Activated T-cell treated with anti-CD3 and anti-CD28 coated beads, Interleukin-2, amount 50 U/mL, for 72 hours (primary cell): ENCODE results near the gene TEX101. TPM values are rescaled to one million over a fixed set of nuclear protein-coding genes. Genes with fewer than 3 reads are reported as not detected.
A peak's percentile ranks its signal among the peaks of the same experiment; 100 is the strongest.
"Not testable (repeated sequence)": the region's sequence is repeated elsewhere in the genome, so short reads cannot be mapped to it uniquely, and the experiment has no call there.

Experiments used
- ATAC-seq, 2 donors: fragments of 150-1000 bp; cut with Tn5 transposase; replicated peaks in 1 of 2; 2 replicates each; pipeline ENCODE4 v1.10.0; 2021; ENCODE audit warnings: moderate library complexity in 2 of 2, mild to moderate bottlenecking in 1 of 2
- DNase-seq, 2 donors: peaks; one replicate each; pipeline ENCODE4 v3.0.0; 2021 to 2022; ENCODE audit warnings: mixed read lengths in 1 of 2
- H3K27ac Mint-ChIP-seq: one replicate; pipeline ENCODE4 v1.8.0; 2022; ENCODE audit warnings: mild to moderate bottlenecking, moderate library complexity, mixed read lengths
- H3K27me3 Mint-ChIP-seq: one replicate; pipeline ENCODE4 v1.8.0; 2022; ENCODE audit warnings: low read depth, mixed read lengths
- H3K36me3 Mint-ChIP-seq, 2 donors: one replicate each; pipeline ENCODE4 v1.8.0; 2022; ENCODE audit warnings: mixed read lengths in 2 of 2, mild to moderate bottlenecking in 1 of 2; ENCODE audit not compliant: insufficient read depth in 2 of 2
- H3K4me1 Mint-ChIP-seq: one replicate; pipeline ENCODE4 v1.8.0; 2022; ENCODE audit warnings: low read depth, mixed read lengths
- H3K4me3 Mint-ChIP-seq, 2 donors: one replicate each; pipeline ENCODE4 v1.8.0; 2022; ENCODE audit warnings: mild to moderate bottlenecking in 2 of 2, mixed read lengths in 2 of 2, moderate library complexity in 2 of 2
- H3K9me3 Mint-ChIP-seq, 2 donors: one replicate each; pipeline ENCODE4 v1.8.0; 2022; ENCODE audit warnings: mixed read lengths in 2 of 2
- total RNA-seq, 2 donors: library from RNA; stranded (reverse); gene quantifications; one replicate each; pipeline ENCODE4 v1.2.3, GENCODE V29; 2022

The TEX101 gene
- total RNA-seq, 2 donors from 2014 or later, result not detected

DNA sequence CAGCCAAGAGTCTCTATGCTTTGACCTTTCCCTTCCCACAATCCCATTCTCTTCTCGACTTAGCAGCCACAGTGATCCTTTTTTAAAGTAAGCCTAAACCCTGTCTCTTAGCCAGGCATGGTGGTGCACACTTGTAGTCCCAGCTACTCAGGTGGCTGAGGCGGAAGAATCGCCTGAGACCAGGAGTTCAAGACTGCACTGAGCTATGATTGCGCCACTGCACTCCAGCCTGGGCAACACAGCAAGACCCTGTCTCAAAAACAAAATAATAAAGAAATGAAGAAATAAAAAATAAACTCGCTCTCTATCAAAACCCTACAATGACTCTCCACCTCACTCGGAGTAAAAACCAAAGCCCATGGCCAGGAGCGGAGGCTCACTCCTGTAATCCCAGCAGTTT lies 14.7 kb downstream of the TEX101 start:
- H3K4me1 Mint-ChIP-seq, result peaks cover 20% of the 10 kb centered on the region
- no peaks in the 10 kb centered on the region for H3K27me3 Mint-ChIP-seq
- no peak overlapping the region for H3K27ac Mint-ChIP-seq
- H3K36me3 Mint-ChIP-seq, result no peaks in the 10 kb centered on the region
- no peak for ATAC-seq
- no peaks in the 10 kb centered on the region for H3K9me3 Mint-ChIP-seq
- no peak for DNase-seq
- no peak overlapping the region for H3K4me3 Mint-ChIP-seq

DNA sequence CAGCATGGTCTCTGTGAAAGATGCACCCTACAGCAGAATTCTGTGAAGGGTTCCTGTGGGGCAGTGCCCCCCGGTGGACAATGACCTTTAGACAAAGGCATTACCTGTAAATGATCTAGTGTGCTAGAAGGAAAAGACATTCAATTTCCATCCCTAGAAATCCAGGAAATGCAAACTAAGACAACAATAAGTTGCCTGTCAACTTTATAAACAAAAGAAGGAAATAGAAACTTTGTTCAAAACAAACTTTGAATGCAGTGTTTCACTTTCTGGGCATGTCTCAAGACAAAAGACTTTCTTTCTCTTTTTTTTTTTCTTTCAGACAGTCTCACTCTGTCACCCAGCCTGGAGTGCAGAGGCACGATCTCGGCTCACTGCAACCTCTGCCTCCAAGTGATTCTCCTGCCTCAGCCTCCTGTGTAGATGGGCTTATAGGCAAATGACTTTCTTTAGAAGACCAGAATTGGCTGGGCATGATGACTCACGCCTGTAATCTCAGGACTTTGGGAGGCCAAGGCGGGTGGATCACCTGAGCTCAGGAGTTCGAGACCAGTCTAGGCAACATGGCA lies 15.5 kb downstream of the TEX101 start:
- Mint-ChIP-seq H3K27me3 (no peaks in the 10 kb centered on the region), H3K4me1 (peaks cover 20% of the 10 kb centered on the region), H3K27ac (no peak overlapping the region), H3K9me3 (no peaks in the 10 kb centered on the region), H3K36me3 (no peaks in the 10 kb centered on the region), H3K4me3 (no peak overlapping the region)
- DNase-seq (no peak), ATAC-seq (no peak)

DNA sequence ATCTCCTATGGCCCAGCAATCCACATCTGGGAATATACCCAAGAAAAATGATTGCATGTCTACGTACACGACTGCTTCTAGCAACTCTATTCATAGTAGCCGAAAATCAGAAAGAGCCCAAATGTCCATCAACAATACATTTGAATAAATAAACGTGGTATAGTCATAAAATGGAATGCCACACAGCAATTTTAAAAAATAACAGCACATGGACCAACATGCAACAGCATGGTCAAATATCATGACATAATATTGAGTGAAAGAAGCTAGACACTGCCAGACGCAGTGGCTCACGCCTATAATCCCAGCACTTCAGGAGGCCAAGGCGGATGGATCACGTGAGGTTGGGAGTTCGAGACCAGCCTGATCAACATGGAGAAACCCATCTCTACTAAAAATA lies 16.3 kb downstream of the TEX101 start:
- peaks cover 20% of the 10 kb centered on the region for H3K4me1 Mint-ChIP-seq
- no peaks in the 10 kb centered on the region for H3K27me3 Mint-ChIP-seq
- no peak for ATAC-seq
- H3K4me3 Mint-ChIP-seq, result no peak overlapping the region
- no peaks in the 10 kb centered on the region for H3K9me3 Mint-ChIP-seq
- DNase-seq, result no peak
- H3K36me3 Mint-ChIP-seq, result no peaks in the 10 kb centered on the region
- no peak overlapping the region for H3K27ac Mint-ChIP-seq

GRCh38 chr19:43433358-43433673 lies 18.6 kb downstream of the TEX101 start:
- ATAC-seq (no peak), DNase-seq (no peak)
- Mint-ChIP-seq H3K27ac (no peak overlapping the region), H3K4me1 (peaks cover 35% of the 10 kb centered on the region), H3K4me3 (no peak overlapping the region), H3K9me3 (no peaks in the 10 kb centered on the region), H3K36me3 (no peaks in the 10 kb centered on the region), H3K27me3 (no peaks in the 10 kb centered on the region)

DNA sequence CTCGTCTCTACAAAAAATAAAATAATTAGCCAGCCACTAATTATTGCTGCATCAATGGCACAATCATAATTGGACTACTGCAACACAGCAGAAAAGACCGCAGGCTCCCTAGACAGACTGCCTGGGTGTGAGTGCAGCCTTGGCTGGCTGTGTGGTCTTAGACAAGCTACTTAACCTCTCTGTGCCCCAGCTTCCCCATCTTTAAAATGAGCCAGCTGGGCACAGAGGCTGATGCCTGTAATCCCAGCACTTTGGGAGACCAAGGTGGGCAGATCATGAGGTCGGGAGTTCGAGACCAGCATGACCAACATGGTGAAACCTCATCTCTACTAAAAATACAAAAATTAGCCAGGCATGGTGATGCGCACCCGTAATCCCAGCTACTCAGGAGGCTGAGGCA lies 19.0 kb downstream of the TEX101 start:
- ATAC-seq (no peak), DNase-seq (no peak)
- Mint-ChIP-seq H3K9me3 (no peaks in the 10 kb centered on the region), H3K4me1 (peaks cover 39% of the 10 kb centered on the region), H3K36me3 (no peaks in the 10 kb centered on the region), H3K4me3 (no peak overlapping the region), H3K27me3 (no peaks in the 10 kb centered on the region), H3K27ac (no peak overlapping the region)

GRCh38 chr19:43435775-43436174 lies 21.1 kb downstream of the TEX101 start:
- H3K27ac Mint-ChIP-seq, result no peak overlapping the region
- DNase-seq, result no peak
- no peak for ATAC-seq
- peaks cover 39% of the 10 kb centered on the region for H3K4me1 Mint-ChIP-seq
- peaks cover 2 to 5% of the 10 kb centered on the region in 2 donors for H3K36me3 Mint-ChIP-seq
- H3K27me3 Mint-ChIP-seq, result no peaks in the 10 kb centered on the region
- H3K4me3 Mint-ChIP-seq, result no peak overlapping the region
- peaks cover 0 to 3% of the 10 kb centered on the region in 2 donors for H3K9me3 Mint-ChIP-seq

GRCh38 chr19:43437284-43437683 lies 22.6 kb downstream of the TEX101 start:
- H3K27ac Mint-ChIP-seq, DNase-seq: not testable (repeated sequence)
- peaks cover 35% of the 10 kb centered on the region for H3K4me1 Mint-ChIP-seq

GRCh38 chr19:43437712-43438111 lies 23.0 kb downstream of the TEX101 start:
- peaks cover 33% of the 10 kb centered on the region for H3K4me1 Mint-ChIP-seq

More at GRCh38 chr19:43437284-43437683, 22.6 kb downstream of the TEX101 start:
- H3K36me3 Mint-ChIP-seq, ATAC-seq, H3K9me3 Mint-ChIP-seq, H3K27me3 Mint-ChIP-seq: not testable (repeated sequence)
- H3K4me3 Mint-ChIP-seq, result peak overlapping the region in 1 of 2 donors; percentile 42

DNA sequence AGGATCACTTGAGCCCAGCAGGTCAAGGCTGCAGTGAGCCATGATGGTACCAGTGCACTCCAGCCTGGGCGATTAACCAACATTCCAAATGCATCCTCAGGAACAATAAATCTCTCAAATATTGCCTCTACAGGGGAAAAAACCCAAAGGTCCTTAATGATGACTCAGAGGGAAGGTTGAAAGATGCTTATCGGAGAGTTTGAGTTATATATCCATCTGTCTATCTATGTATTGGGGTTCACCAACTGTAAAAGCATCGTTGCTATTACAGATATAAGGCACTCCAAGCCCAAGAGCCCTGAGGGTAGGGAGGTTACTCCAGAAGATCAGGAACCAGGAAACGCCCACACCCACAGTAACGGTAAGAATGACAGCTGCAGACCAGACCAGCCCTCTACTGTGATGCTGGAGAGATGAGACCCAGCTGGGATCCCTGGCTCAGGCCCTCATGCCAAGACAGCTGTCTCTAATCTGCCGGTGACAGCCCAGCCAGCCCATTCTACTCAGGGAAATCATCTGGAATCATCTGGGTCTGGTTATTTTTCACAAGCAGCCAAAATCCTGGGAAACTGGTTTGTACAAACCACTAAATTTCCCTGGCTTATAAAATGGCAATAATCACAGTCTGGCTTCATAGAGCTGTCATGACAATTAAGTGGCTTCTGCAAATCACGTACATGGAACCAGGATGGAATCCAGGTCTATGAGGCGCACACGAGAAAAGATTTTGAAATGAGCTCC lies 23.8 kb downstream of the TEX101 start:
- Mint-ChIP-seq H3K36me3 (peaks cover 2 to 5% of the 10 kb centered on the region in 2 donors), H3K4me1 (peaks cover 32% of the 10 kb centered on the region), H3K27ac (peak overlapping the region; percentile 54), H3K4me3 (peak overlapping the region; percentile 39 to 62), H3K27me3 (no peaks in the 10 kb centered on the region), H3K9me3 (peaks cover 0 to 3% of the 10 kb centered on the region in 2 donors)
- DNase-seq (no peak), ATAC-seq (peak in 1 of 2 donors; percentile 56)

More at GRCh38 chr19:43437712-43438111, 23.0 kb downstream of the TEX101 start:
- Mint-ChIP-seq H3K4me3 (peak overlapping the region in 1 of 2 donors; percentile 42), H3K27me3 (no peaks in the 10 kb centered on the region), H3K27ac (no peak overlapping the region), H3K9me3 (peaks cover 0 to 3% of the 10 kb centered on the region in 2 donors), H3K36me3 (peaks cover 2 to 5% of the 10 kb centered on the region in 2 donors)
- DNase-seq (no peak), ATAC-seq (no peak)

- ATAC-seq (peak; percentile 47 to 79), DNase-seq (peak in 1 of 2 donors; percentile 9)
- H3K4me1 Mint-ChIP-seq, result peaks cover 34% of the 10 kb centered on the region
- peak overlapping the region; percentile 54 for H3K27ac Mint-ChIP-seq
- H3K27me3 Mint-ChIP-seq, result no peaks in the 10 kb centered on the region
- H3K9me3 Mint-ChIP-seq, result peaks cover 0 to 3% of the 10 kb centered on the region in 2 donors
- H3K36me3 Mint-ChIP-seq, result peaks cover 2 to 5% of the 10 kb centered on the region in 2 donors
- peak overlapping the region; percentile 39 to 62 for H3K4me3 Mint-ChIP-seq
Observed at GRCh38 chr19:43439032-43439708, 24.5 kb downstream of the TEX101 start.

- DNase-seq, result no peak
- H3K4me1 Mint-ChIP-seq, result peaks cover 34% of the 10 kb centered on the region
- peaks cover 2 to 5% of the 10 kb centered on the region in 2 donors for H3K36me3 Mint-ChIP-seq
- ATAC-seq, result no peak
- no peaks in the 10 kb centered on the region for H3K27me3 Mint-ChIP-seq
- H3K9me3 Mint-ChIP-seq, result peaks cover 0 to 3% of the 10 kb centered on the region in 2 donors
- no peak overlapping the region for H3K27ac Mint-ChIP-seq
- no peak overlapping the region for H3K4me3 Mint-ChIP-seq
Observed at GRCh38 chr19:43439709-43440063, 25.0 kb downstream of the TEX101 start.

GRCh38 chr19:43441716-43442115 lies 27.0 kb downstream of the TEX101 start:
- H3K36me3 Mint-ChIP-seq, result peaks cover 2 to 5% of the 10 kb centered on the region in 2 donors
- peaks cover 0 to 3% of the 10 kb centered on the region in 2 donors for H3K9me3 Mint-ChIP-seq
- no peak for ATAC-seq
- H3K4me1 Mint-ChIP-seq, result peaks cover 36% of the 10 kb centered on the region
- no peak for DNase-seq
- no peak overlapping the region for H3K4me3 Mint-ChIP-seq
- no peaks in the 10 kb centered on the region for H3K27me3 Mint-ChIP-seq
- H3K27ac Mint-ChIP-seq, result no peak overlapping the region

DNA sequence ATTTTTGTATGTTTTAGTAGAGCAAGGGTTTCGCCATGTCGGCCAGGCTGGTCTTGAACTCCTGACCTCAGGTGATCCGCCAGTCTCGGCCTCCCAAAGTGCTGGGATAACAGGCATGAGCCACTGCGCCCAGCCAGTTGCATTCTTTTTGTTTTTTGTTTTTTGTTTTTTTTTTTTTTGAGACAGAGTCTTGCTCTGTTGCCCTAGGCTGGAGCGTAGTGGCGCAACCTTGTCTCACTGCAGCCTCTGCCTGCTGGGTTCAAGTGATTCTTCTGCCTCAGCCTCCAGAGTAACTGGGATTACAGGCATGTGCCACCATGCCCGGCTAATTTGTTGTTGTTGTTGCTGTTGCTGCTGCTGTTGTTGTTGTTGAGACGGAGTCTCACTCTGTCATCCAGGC lies 29.4 kb downstream of the TEX101 start:
- not testable (repeated sequence) for H3K27me3 Mint-ChIP-seq, H3K27ac Mint-ChIP-seq, DNase-seq, H3K9me3 Mint-ChIP-seq, H3K4me3 Mint-ChIP-seq, ATAC-seq, H3K36me3 Mint-ChIP-seq
- H3K4me1 Mint-ChIP-seq, result peaks cover 21% of the 10 kb centered on the region
